OCI-LY1 (cell line): ENCODE results near the gene PTPRT.

Experiments
- EZH2 ChIP-seq: fragments of 200-600 bp; sonication (generic), shearing (Covaris generic); IDR thresholded peaks from 2 replicates; pipeline ENCODE4 v1.8.0; 2017; ENCODE audit warnings: borderline replicate concordance, mixed run types, mild to moderate bottlenecking, antibody characterized with exemption, low read length, moderate library complexity, mixed read lengths
- TF ChIP-seq, protein P1 (sequence below): fragments of 200-600 bp; sonication (generic), shearing (Covaris generic); IDR thresholded peaks from 2 replicates; pipeline ENCODE4 v1.5.1; 2017; ENCODE audit warnings: mild to moderate bottlenecking, antibody characterized with exemption, low read length, moderate library complexity, mixed read lengths

GRCh38 chr20:42846784-42847490 lies 342.8 kb downstream of the PTPRT start:
- TF ChIP-seq, protein P1, sequence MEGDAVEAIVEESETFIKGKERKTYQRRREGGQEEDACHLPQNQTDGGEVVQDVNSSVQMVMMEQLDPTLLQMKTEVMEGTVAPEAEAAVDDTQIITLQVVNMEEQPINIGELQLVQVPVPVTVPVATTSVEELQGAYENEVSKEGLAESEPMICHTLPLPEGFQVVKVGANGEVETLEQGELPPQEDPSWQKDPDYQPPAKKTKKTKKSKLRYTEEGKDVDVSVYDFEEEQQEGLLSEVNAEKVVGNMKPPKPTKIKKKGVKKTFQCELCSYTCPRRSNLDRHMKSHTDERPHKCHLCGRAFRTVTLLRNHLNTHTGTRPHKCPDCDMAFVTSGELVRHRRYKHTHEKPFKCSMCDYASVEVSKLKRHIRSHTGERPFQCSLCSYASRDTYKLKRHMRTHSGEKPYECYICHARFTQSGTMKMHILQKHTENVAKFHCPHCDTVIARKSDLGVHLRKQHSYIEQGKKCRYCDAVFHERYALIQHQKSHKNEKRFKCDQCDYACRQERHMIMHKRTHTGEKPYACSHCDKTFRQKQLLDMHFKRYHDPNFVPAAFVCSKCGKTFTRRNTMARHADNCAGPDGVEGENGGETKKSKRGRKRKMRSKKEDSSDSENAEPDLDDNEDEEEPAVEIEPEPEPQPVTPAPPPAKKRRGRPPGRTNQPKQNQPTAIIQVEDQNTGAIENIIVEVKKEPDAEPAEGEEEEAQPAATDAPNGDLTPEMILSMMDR: no peak
- TF ChIP-seq EZH2: no peak
